Ovary (tissue), 9 donors: ENCODE data around the gene MSI2. TPM values are rescaled to one million over a fixed set of nuclear protein-coding genes. Genes with fewer than 3 reads are reported as not detected.

Experiments
- DNase-seq, 5 donors: peaks; one replicate each; pipeline ENCODE4 v3.0.0-alpha.2; 2019 to 2020
- H3K27ac ChIP-seq, 2 donors: fragments of 200-600 bp; one replicate each; pipeline versions ENCODE4 v1.5.1 to v1.8.0; 2019 to 2022
- H3K27me3 ChIP-seq: fragments of 200-600 bp; one replicate; pipeline ENCODE4 v1.8.0; 2022
- H3K36me3 ChIP-seq: fragments of 200-600 bp; sonication (generic); one replicate; pipeline ENCODE4 v1.5.1; 2019
- H3K4me1 ChIP-seq: one replicate; pipeline ENCODE4 v1.8.1; 2013; ENCODE audit warnings: mild to moderate bottlenecking, moderate library complexity; ENCODE audit not compliant: insufficient read depth
- H3K4me3 ChIP-seq: fragments of 200-600 bp; sonication (generic); one replicate; pipeline ENCODE4 v1.5.1; 2017
- H3K9me3 ChIP-seq, 2 donors: fragments of 200-600 bp in 1 of 2; sonication (generic) in 1 of 2; one replicate each; pipeline versions ENCODE4 v1.5.1 to v1.8.1; 2013 to 2019; ENCODE audit warnings: mild to moderate bottlenecking in 1 of 2, moderate library complexity in 1 of 2
- EP300 ChIP-seq: sonication (generic); formaldehyde crosslinking; IDR thresholded peaks from one replicate; pipeline ENCODE4 v1.6.1; 2017; ENCODE audit warnings: antibody characterized with exemption
- POLR2A ChIP-seq: fragments of 450-650 bp; IDR thresholded peaks from one replicate; pipeline ENCODE4 v1.6.1; 2017; ENCODE audit warnings: antibody characterized with exemption, mild to moderate bottlenecking, moderate library complexity
- WGBS, 3 donors: extraction: QIAGEN DNeasy Blood & Tissue Kit in 1 of 3; methylation state at CpG; one replicate each; pipeline versions ENCODE4 v1.1.5 to v1.1.7; 2013 to 2017; 5-methylcytosine and 5-hydroxymethylcytosine counted together
- intact Hi-C, 4 donors: fragments of 100-400 bp; cut with DNase I; formaldehyde crosslinking; loops; one replicate each; pipeline versions ENCODE4 v1.11.0 to v1.15.1; 2022 to 2023
- polyA plus RNA-seq, 2 donors: library from polyadenylated mRNA; stranded (reverse); fragments of 200-250 nt in 1 of 2; fragments of 350-450 nt in 1 of 2; fragmentation: Illumina TruSeq in 1 of 2; extraction: RNeasy Lipid Tissue Mini Kit (QIAGEN cat#74804) in 1 of 2; gene quantifications; one replicate each; pipeline ENCODE4 v1.2.3, GENCODE V29; 2013 to 2014
- total RNA-seq, 7 donors: library from RNA; depleted of rRNA in 2 of 7; stranded (reverse); fragments of >200 nt in 2 of 7; fragmentation: NEBNext Ultra II Directional in 3 of 7; extraction: Animal tissue kit (Norgen Biotek cat#: 25700) in 3 of 7; gene quantifications; one replicate each; pipeline versions ENCODE4 v1.1.0 to v1.2.4, GENCODE V29; 2016 to 2023
- TF ChIP-seq, protein P1 (sequence below), 3 donors: fragments of 450-650 bp in 2 of 3; fragments of 200-600 bp in 1 of 3; IDR thresholded peaks; one replicate each; pipeline versions ENCODE4 v1.5.1 to v1.8.0; 2016 to 2022; ENCODE audit warnings: antibody characterized with exemption in 3 of 3, mild to moderate bottlenecking in 1 of 3
- donor health status: DM: no; HTN: no; CAD: no; lungs with moderate emphysema.
- donor health status: DM: no; HTN: no; CAD: no.
- donor health status: Bipolar disorder and iron deficiency.
- donor health status: DM: yes; HTN: yes; CAD: no.
- donor health status: DM: no; HTN: no; CAD: no.
- donor health status: DM: yes; HTN: yes; CAD: no.

MSI2 gene
- total and polyA plus RNA-seq, 9 donors = 43.1 to 199 (median 120) TPM

DNA sequence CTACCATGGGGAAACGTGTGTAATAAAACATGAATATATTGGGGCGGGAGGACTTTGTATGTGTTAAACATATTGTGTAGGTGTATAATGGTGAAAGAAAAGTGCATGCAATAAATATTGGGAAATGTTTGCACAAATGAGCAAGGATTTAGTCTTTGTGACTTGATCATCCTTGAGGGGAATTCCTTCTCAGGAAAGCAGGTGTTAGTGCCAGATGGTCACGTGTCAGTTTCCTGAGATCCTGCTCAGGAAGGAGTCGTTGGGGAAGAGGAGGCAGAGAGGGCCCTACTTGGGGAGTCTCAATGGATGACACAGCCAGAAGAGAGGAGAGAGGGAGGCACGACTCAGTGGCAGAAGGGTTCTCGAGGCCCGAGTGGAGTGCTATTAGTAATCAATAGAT is 53.2 kb downstream of the MSI2 start:
- no peak overlapping the region for H3K27ac ChIP-seq
- TF ChIP-seq EP300 = no peak
- no peak for TF ChIP-seq POLR2A
- TF ChIP-seq, protein P1, sequence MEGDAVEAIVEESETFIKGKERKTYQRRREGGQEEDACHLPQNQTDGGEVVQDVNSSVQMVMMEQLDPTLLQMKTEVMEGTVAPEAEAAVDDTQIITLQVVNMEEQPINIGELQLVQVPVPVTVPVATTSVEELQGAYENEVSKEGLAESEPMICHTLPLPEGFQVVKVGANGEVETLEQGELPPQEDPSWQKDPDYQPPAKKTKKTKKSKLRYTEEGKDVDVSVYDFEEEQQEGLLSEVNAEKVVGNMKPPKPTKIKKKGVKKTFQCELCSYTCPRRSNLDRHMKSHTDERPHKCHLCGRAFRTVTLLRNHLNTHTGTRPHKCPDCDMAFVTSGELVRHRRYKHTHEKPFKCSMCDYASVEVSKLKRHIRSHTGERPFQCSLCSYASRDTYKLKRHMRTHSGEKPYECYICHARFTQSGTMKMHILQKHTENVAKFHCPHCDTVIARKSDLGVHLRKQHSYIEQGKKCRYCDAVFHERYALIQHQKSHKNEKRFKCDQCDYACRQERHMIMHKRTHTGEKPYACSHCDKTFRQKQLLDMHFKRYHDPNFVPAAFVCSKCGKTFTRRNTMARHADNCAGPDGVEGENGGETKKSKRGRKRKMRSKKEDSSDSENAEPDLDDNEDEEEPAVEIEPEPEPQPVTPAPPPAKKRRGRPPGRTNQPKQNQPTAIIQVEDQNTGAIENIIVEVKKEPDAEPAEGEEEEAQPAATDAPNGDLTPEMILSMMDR (IDR thresholded peaks at IDR 0.05) = no peak

DNA sequence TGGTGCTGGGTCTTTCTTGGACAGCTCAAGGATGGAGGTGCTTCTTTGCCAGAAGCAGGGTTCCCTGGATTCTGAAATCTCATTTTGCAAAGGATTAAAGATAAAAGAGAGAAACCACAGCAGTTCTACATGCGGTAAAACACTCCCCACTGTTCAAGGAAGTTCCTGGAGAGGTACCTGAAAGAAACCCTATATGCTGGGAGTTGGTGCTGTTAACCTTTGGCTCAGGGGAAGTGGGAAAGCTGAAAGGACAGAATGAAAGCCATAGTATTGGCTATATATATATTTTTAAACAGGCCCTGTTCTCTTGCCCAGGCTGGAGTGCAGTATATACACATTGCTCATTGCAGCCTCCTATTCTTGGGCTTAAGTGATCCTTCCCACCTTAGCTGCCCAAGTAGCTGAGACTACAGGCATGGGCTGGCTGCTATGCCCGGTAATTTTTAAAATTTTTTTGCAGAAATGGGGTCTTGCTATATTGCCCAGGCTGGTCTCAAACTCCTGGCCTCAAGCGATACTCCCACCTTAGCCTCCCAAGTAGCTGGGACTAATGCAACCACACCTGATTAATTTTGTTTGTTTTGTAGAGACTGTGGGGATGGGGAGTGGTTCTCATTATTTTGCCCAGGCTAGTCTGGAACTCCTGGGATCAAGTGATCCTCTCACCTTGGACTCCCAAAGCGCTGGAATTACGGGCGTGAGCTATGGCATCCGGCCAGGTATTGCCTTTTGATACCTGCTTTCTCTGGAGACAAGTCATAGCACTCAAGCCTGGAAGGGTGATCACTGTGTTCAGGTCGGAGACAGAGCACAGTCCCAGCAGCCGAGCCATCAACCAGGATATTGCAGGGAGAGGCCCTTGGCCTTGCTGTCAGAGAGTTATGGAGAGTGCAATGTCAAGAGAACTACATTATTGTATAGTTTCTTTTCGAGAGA is 55.2 kb downstream of the MSI2 start:
- Histone ChIP-seq H3K36me3 (no peaks in the 10 kb centered on the region), H3K27ac (peak overlapping the region in 1 of 2 donors; percentile 18), H3K4me3 (no peak overlapping the region), H3K9me3 (no peaks in the 10 kb centered on the region), H3K27me3 (no peaks in the 10 kb centered on the region), H3K4me1 (peaks cover 15% of the 10 kb centered on the region)
- intact Hi-C loops = no loop called here
- TF ChIP-seq, protein P1 (IDR thresholded peaks at IDR 0.05) = no peak
- no peak for TF ChIP-seq POLR2A
- no peak for DNase-seq
- 79 to 90% (median 80%) methylated on average over 10 of the region's 10 CpGs for WGBS, 3 donors

More for the DNA sequence above, 53.2 kb downstream of the MSI2 start:
- intact Hi-C loops = no loop called here
- no peaks in the 10 kb centered on the region for H3K9me3 ChIP-seq
- H3K36me3 ChIP-seq = no peaks in the 10 kb centered on the region
- peaks cover 26% of the 10 kb centered on the region for H3K4me1 ChIP-seq
- no peak overlapping the region for H3K4me3 ChIP-seq
- no peaks in the 10 kb centered on the region for H3K27me3 ChIP-seq
- no peak for DNase-seq
- WGBS, 3 donors = 76 to 81% (median 79%) methylated on average over 7 of the region's 7 CpGs

DNA sequence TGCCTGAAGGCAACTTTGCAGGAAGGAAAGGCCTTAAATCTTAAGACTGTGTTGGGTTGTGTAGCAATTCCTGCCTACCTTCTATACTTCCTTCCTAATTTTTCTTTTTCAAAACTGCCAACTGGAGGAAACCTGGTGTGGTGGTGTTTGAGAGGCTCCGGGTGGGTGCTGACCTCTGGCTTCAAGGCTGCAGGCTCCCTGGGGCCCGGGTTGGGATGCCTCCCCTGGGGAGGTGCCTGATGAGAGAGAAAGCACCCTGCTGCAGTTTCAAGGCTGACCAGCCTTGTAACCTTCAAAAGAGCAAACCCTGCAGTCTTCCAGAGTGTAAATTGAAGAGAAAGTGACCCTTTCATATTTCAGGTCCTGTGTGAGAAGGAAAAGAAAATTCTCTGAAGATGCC is 55.9 kb downstream of the MSI2 start:
- intact Hi-C loops = no loop called here
- no peak overlapping the region for H3K4me3 ChIP-seq
- H3K27me3 ChIP-seq = no peaks in the 10 kb centered on the region
- 6 to 16% (median 12%) methylated on average over 2 of the region's 2 CpGs for WGBS, 3 donors
- peaks cover 15% of the 10 kb centered on the region for H3K4me1 ChIP-seq
- DNase-seq = no peak
- TF ChIP-seq EP300 = no peak
- TF ChIP-seq, protein P1 (IDR thresholded peaks at IDR 0.05) = no peak
- no peak for TF ChIP-seq POLR2A
- H3K27ac ChIP-seq = peak overlapping the region in 1 of 2 donors; percentile 18
- H3K36me3 ChIP-seq = no peaks in the 10 kb centered on the region
- H3K9me3 ChIP-seq = no peaks in the 10 kb centered on the region

DNA sequence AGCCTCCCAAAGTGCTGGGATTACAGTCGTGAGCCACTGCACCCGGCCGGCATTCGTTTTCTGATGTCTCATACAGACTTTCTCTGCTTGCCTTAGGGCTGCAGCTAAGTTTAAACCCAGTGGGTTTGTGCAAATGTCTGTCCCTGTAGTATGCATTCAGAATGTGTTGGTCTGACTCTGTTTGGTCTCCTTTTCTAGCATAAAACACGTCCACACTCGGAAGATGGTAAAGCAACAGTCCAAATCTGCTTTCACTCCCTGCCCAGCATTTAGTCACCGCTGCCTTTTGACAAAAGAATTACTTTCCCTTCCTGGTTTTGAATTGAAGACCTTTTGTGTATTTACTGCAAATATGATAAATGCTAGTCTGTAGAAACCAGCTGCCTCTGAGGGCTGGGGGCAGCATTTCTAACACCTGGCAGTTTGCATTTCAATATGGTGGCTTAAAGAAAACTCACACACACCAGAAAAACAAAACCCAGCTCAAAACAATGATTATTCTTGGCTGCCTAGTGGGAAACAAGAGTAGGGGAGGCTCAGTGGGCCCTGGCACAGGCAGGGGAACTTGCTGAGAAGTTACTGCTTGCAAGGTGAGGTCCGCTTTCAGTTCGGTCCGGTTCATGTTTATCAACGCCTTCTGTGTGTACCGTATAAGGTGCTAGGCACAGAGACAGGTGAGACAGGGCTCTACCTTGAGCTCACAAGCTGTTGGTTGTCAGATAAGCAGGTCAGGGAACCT is 56.9 kb downstream of the MSI2 start:
- 53 to 79% (median 66%) methylated on average over 12 of the region's 12 CpGs for WGBS, 3 donors
- no peaks in the 10 kb centered on the region for H3K27me3 ChIP-seq
- no peak overlapping the region for H3K4me3 ChIP-seq
- H3K4me1 ChIP-seq = peaks cover 15% of the 10 kb centered on the region
- no peaks in the 10 kb centered on the region for H3K36me3 ChIP-seq
- intact Hi-C loops = no loop called here
- H3K27ac ChIP-seq = no peak overlapping the region
- no peak for DNase-seq
- H3K9me3 ChIP-seq = no peaks in the 10 kb centered on the region
- no peak for TF ChIP-seq EP300
- TF ChIP-seq, protein P1 (IDR thresholded peaks at IDR 0.05) = no peak
- no peak for TF ChIP-seq POLR2A
